Tibial artery (tissue), 4 donors: Measurements from ENCODE around the gene COL6A3.

ENCODE experiments used
- DNase-seq, 2 donors: peaks; one replicate each; pipeline ENCODE4 v3.0.0-alpha.2; 2019
- H3K27ac ChIP-seq, 2 donors: fragments of 200-600 bp; sonication (generic) in 1 of 2; 1 replicate in 1 of 2; 2 replicates in 1 of 2; pipeline ENCODE4 v1.5.1; 2018 to 2019; ENCODE audit warnings: mild to moderate bottlenecking in 1 of 2
- H3K27me3 ChIP-seq, 2 donors: fragments of 200-600 bp; sonication (generic) in 1 of 2; one replicate each; pipeline versions ENCODE4 v1.5.1 to v1.6.0; 2016 to 2019
- H3K36me3 ChIP-seq, 3 donors: fragments of 200-600 bp; sonication (generic) in 2 of 3; one replicate each; pipeline ENCODE4 v1.5.1; 2016 to 2019; ENCODE audit warnings: mild to moderate bottlenecking in 2 of 3
- H3K4me1 ChIP-seq, 4 donors: fragments of 200-600 bp; sonication (generic) in 2 of 4; 1 replicate in 3 of 4; 2 replicates in 1 of 4; pipeline ENCODE4 v1.5.1; 2016 to 2019
- H3K4me3 ChIP-seq, 2 donors: fragments of 200-600 bp; sonication (generic) in 1 of 2; 1 replicate in 1 of 2; 2 replicates in 1 of 2; pipeline ENCODE4 v1.5.1; 2018 to 2019; ENCODE audit warnings: mild to moderate bottlenecking in 2 of 2
- H3K9me3 ChIP-seq, 3 donors: fragments of 200-600 bp; sonication (generic) in 1 of 3; one replicate each; pipeline ENCODE4 v1.5.1; 2016 to 2019
- CTCF ChIP-seq, 2 experiments: fragments of 200-600 bp in 1 of 2; fragments of 450-650 bp in 1 of 2; IDR thresholded peaks; one replicate each; pipeline ENCODE4 v1.5.1; 2017 to 2019; ENCODE audit warnings: antibody characterized with exemption in 2 of 2, mild to moderate bottlenecking in 1 of 2, moderate library complexity in 1 of 2
- intact Hi-C: fragments of 100-400 bp; cut with DNase I; formaldehyde crosslinking; loops from one replicate; pipeline ENCODE4 v1.15.0; 2023; ENCODE audit warnings: low total_unique reads

The COL6A3 gene

GRCh38 chr2:237406371-237406895 lies 7.5 kb downstream of the COL6A3 start:
- no peaks in the 10 kb centered on the region for H3K27me3 ChIP-seq
- no peaks in the 10 kb centered on the region for H3K36me3 ChIP-seq
- no peaks in the 10 kb centered on the region for H3K9me3 ChIP-seq
- DNase-seq: no peak
- H3K4me3 ChIP-seq: no peak overlapping the region
- H3K4me1 ChIP-seq: peaks cover 0 to 57% (median 27%) of the 10 kb centered on the region in 4 donors
- intact Hi-C loops: no loop called here
- no peak for TF ChIP-seq CTCF (IDR thresholded peaks at IDR 0.05)
- H3K27ac ChIP-seq: no peak overlapping the region

- H3K27me3 ChIP-seq: no peaks in the 10 kb centered on the region
- intact Hi-C loops: no loop called here
- DNase-seq: no peak
- H3K27ac ChIP-seq: no peak overlapping the region
- peaks cover 0 to 54% (median 27%) of the 10 kb centered on the region in 4 donors for H3K4me1 ChIP-seq
- no peak overlapping the region for H3K4me3 ChIP-seq
- no peaks in the 10 kb centered on the region for H3K36me3 ChIP-seq
- no peaks in the 10 kb centered on the region for H3K9me3 ChIP-seq
- no peak for TF ChIP-seq CTCF (IDR thresholded peaks at IDR 0.05)
These were observed 8.4 kb downstream of the COL6A3 start for GRCh38 chr2:237405605-237406004.

- Histone ChIP-seq H3K4me3 (no peak overlapping the region), H3K27ac (no peak overlapping the region), H3K36me3 (no peaks in the 10 kb centered on the region), H3K27me3 (no peaks in the 10 kb centered on the region), H3K9me3 (no peaks in the 10 kb centered on the region), H3K4me1 (peaks cover 0 to 53% (median 27%) of the 10 kb centered on the region in 4 donors)
- intact Hi-C loops: no loop called here
- DNase-seq: no peak
- TF ChIP-seq CTCF (IDR thresholded peaks at IDR 0.05): no peak
These were observed 8.9 kb downstream of the COL6A3 start for GRCh38 chr2:237405006-237405559.

- no peaks in the 10 kb centered on the region for H3K27me3 ChIP-seq
- intact Hi-C loops: no loop called here
- TF ChIP-seq CTCF (IDR thresholded peaks at IDR 0.05): no peak
- no peaks in the 10 kb centered on the region for H3K36me3 ChIP-seq
- H3K27ac ChIP-seq: no peak overlapping the region
- H3K9me3 ChIP-seq: no peaks in the 10 kb centered on the region
- no peak overlapping the region for H3K4me3 ChIP-seq
- peaks cover 0 to 54% (median 27%) of the 10 kb centered on the region in 4 donors for H3K4me1 ChIP-seq
- DNase-seq: no peak
These were observed 9.6 kb downstream of the COL6A3 start for GRCh38 chr2:237404413-237404812.

- H3K36me3 ChIP-seq: no peaks in the 10 kb centered on the region
- H3K27ac ChIP-seq: peak overlapping the region; percentile 3 to 42
- no peaks in the 10 kb centered on the region for H3K27me3 ChIP-seq
- peaks cover 0 to 47% (median 21%) of the 10 kb centered on the region in 4 donors for H3K4me1 ChIP-seq
- peak in 1 of 2 donors; percentile 73 for DNase-seq
- no peaks in the 10 kb centered on the region for H3K9me3 ChIP-seq
- intact Hi-C loops: no loop called here
- no peak overlapping the region for H3K4me3 ChIP-seq
- TF ChIP-seq CTCF (IDR thresholded peaks at IDR 0.05): no peak
These were observed 10.7 kb downstream of the COL6A3 start for GRCh38 chr2:237403024-237403882.
